Vagina (tissue), 2 donors: ENCODE measurements around the gene GPC4.

Experiments
- CTCF ChIP-seq, 3 experiments: fragments of 450-650 bp in 2 of 3; fragments of 200-600 bp in 1 of 3; sonication (generic) in 1 of 3; IDR thresholded peaks; one replicate each; pipeline ENCODE4 v1.5.1; 2017 to 2019; ENCODE audit warnings: antibody characterized with exemption in 3 of 3, mild to moderate bottlenecking in 2 of 3, moderate library complexity in 2 of 3
- POLR2AphosphoS5 ChIP-seq, 2 donors: sonication (generic); formaldehyde crosslinking; IDR thresholded peaks; one replicate each; pipeline ENCODE4 v1.9.0; 2017; ENCODE audit warnings: antibody characterized with exemption in 2 of 2, mild to moderate bottlenecking in 2 of 2, low read depth in 1 of 2; ENCODE audit not compliant: insufficient read depth in 1 of 2

GRCh38 chrX:133364865-133365264 is 50.4 kb downstream of the GPC4 start:
- no peak for TF ChIP-seq CTCF (IDR thresholded peaks at IDR 0.05)
- TF ChIP-seq POLR2AphosphoS5 (IDR thresholded peaks at IDR 0.05; ENCODE audit: insufficient read depth in 1 of 2, low read depth in 1 of 2) = no peak
